Spleen (tissue), 11 donors: ENCODE measurements around the gene KRTCAP2. TPM values are rescaled to one million over a fixed set of nuclear protein-coding genes. Genes with fewer than 3 reads are reported as not detected.

Source experiments
- DNase-seq: peaks from one replicate; pipeline ENCODE4 v3.0.0-alpha.2; 2020
- H3K27ac ChIP-seq, 8 donors: fragments of 200-600 bp; sonication (generic) in 7 of 8; 1 replicate in 4 of 8; 2 replicates in 4 of 8; pipeline versions ENCODE4 v1.5.0 to v1.8.0; 2016 to 2021; ENCODE audit warnings: inconsistent platforms in 4 of 8, mild to moderate bottlenecking in 4 of 8, moderate library complexity in 1 of 8
- H3K27me3 ChIP-seq, 7 donors: fragments of 200-600 bp; sonication (generic) in 6 of 7; replicated peaks in 1 of 7; 1 replicate in 4 of 7; 2 replicates in 3 of 7; pipeline versions ENCODE4 v1.5.0 to v1.8.0; 2016 to 2021; ENCODE audit warnings: inconsistent platforms in 3 of 7, mild to moderate bottlenecking in 1 of 7
- H3K36me3 ChIP-seq, 6 donors: fragments of 200-600 bp; sonication (generic) in 5 of 6; 1 replicate in 4 of 6; 2 replicates in 2 of 6; pipeline versions ENCODE4 v1.5.0 to v1.8.0; 2016 to 2021; ENCODE audit warnings: inconsistent platforms in 2 of 6
- H3K4me1 ChIP-seq, 6 donors: fragments of 200-600 bp; sonication (generic) in 5 of 6; 1 replicate in 3 of 6; 2 replicates in 3 of 6; pipeline versions ENCODE4 v1.5.0 to v1.8.0; 2016 to 2021; ENCODE audit warnings: inconsistent platforms in 3 of 6
- H3K4me3 ChIP-seq, 8 donors: fragments of 200-600 bp; sonication (generic) in 7 of 8; 1 replicate in 4 of 8; 2 replicates in 4 of 8; pipeline versions ENCODE4 v1.5.0 to v1.8.0; 2016 to 2021; ENCODE audit warnings: inconsistent platforms in 4 of 8, mild to moderate bottlenecking in 4 of 8, moderate library complexity in 2 of 8
- H3K9me3 ChIP-seq, 8 donors: fragments of 200-600 bp; sonication (generic) in 7 of 8; 1 replicate in 4 of 8; 2 replicates in 4 of 8; pipeline versions ENCODE4 v1.5.0 to v1.8.0; 2016 to 2021; ENCODE audit warnings: inconsistent platforms in 4 of 8
- CTCF ChIP-seq, 11 experiments: fragments of 200-600 bp in 7 of 11; fragments of 450-650 bp in 4 of 11; sonication (generic) in 4 of 11; IDR thresholded peaks in 8 of 11; conservative IDR thresholded peaks in 3 of 11; 1 replicate in 7 of 11; 2 replicates in 4 of 11; pipeline versions ENCODE4 v1.4.0 to v1.8.0; 2016 to 2021; ENCODE audit warnings: antibody characterized with exemption in 11 of 11, inconsistent platforms in 4 of 11, mild to moderate bottlenecking in 1 of 11
- POLR2A ChIP-seq, 3 donors: fragments of 450-650 bp; IDR thresholded peaks; one replicate each; pipeline ENCODE4 v1.5.1; 2017; ENCODE audit warnings: antibody characterized with exemption in 3 of 3, mild to moderate bottlenecking in 1 of 3
- POLR2AphosphoS5 ChIP-seq, 3 donors: sonication (generic); formaldehyde crosslinking; IDR thresholded peaks; one replicate each; pipeline ENCODE4 v1.5.1; 2017; ENCODE audit warnings: antibody characterized with exemption in 3 of 3
- WGBS, 5 donors: extraction: QIAGEN DNeasy Blood & Tissue Kit in 3 of 5; methylation state at CpG; one replicate each; pipeline versions ENCODE4 v1.1.5 to v1.1.7; 2013 to 2018; 5-methylcytosine and 5-hydroxymethylcytosine counted together
- intact Hi-C: fragments of 100-400 bp; cut with DNase I; formaldehyde crosslinking; loops from one replicate; pipeline ENCODE4 v1.15.0; 2023; ENCODE audit warnings: low total_unique reads
- polyA plus RNA-seq, 3 donors: library from polyadenylated mRNA; stranded (reverse); fragments of 200-250 nt; gene quantifications; one replicate each; pipeline ENCODE4 v1.2.1, GENCODE V29; 2013
- total RNA-seq, 7 donors: library from RNA; depleted of rRNA in 3 of 7; stranded (reverse); fragments of >200 nt in 3 of 7; fragmentation: NEBNext Ultra II Directional in 4 of 7; extraction: Animal tissue kit (Norgen Biotek cat#: 25700) in 4 of 7; gene quantifications; one replicate each; pipeline versions ENCODE4 v1.1.0 to v1.2.1, GENCODE V29; 2016 to 2021
- donor health status: healthy with polysubstance abuse.
- donor health status: DM: no; HTN: no; CAD: no; lungs with moderate emphysema.
- donor health status: DM: no; HTN: no; CAD: no.
- donor health status: Bipolar disorder and iron deficiency.
- donor health status: healthy.
- donor health status: DM: no; HTN: no; CAD: no.
- donor health status: DM: yes; HTN: yes; CAD: no.

The KRTCAP2 gene
- total and polyA plus RNA-seq, 10 donors = 113 to 203 (median 146) TPM

- Histone ChIP-seq H3K27me3 (peaks cover 0 to 6% (median 0%) of the 10 kb centered on the region in 7 donors), H3K4me1 (peaks cover 0 to 9% (median 5%) of the 10 kb centered on the region in 6 donors), H3K36me3 (no peaks in the 10 kb centered on the region), H3K9me3 (no peaks in the 10 kb centered on the region), H3K27ac (no peak overlapping the region), H3K4me3 (no peak overlapping the region)
- WGBS, 5 donors = 81 to 98% (median 91%) methylated on average over 3 of the region's 3 CpGs
- intact Hi-C loops = no loop called here
- no peak for DNase-seq
- no peak for TF ChIP-seq POLR2AphosphoS5 (IDR thresholded peaks at IDR 0.05)
- no peak for TF ChIP-seq POLR2A (IDR thresholded peaks at IDR 0.05)
- TF ChIP-seq CTCF (IDR thresholded peaks at IDR 0.05 in 8 of 11, conservative IDR thresholded peaks at IDR 0.05 in 3 of 11) = no peak
Observed at GRCh38 chr1:155145491-155145890, 27.6 kb downstream of the KRTCAP2 start.

- Histone ChIP-seq H3K36me3 (peaks cover 0 to 20% (median 0%) of the 10 kb centered on the region in 6 donors), H3K27me3 (peaks cover 0 to 6% (median 0%) of the 10 kb centered on the region in 7 donors), H3K27ac (no peak overlapping the region), H3K4me1 (peaks cover 23 to 41% (median 33%) of the 10 kb centered on the region in 6 donors), H3K9me3 (no peaks in the 10 kb centered on the region), H3K4me3 (no peak overlapping the region)
- intact Hi-C loops = no loop called here
- WGBS, 5 donors = 85 to 92% (median 89%) methylated on average over 7 of the region's 7 CpGs
- TF ChIP-seq CTCF (IDR thresholded peaks at IDR 0.05 in 8 of 11, conservative IDR thresholded peaks at IDR 0.05 in 3 of 11) (no peak), POLR2A (IDR thresholded peaks at IDR 0.05) (no peak), POLR2AphosphoS5 (IDR thresholded peaks at IDR 0.05) (no peak)
- DNase-seq = peak; percentile 2
Observed at GRCh38 chr1:155141749-155142148, 31.4 kb downstream of the KRTCAP2 start.

GRCh38 chr1:155140630-155140953 lies 32.5 kb downstream of the KRTCAP2 start:
- peaks cover 0 to 20% (median 0%) of the 10 kb centered on the region in 6 donors for H3K36me3 ChIP-seq

More at GRCh38 chr1:155140630-155140953, 32.5 kb downstream of the KRTCAP2 start:
- no peak for TF ChIP-seq CTCF (IDR thresholded peaks at IDR 0.05 in 8 of 11, conservative IDR thresholded peaks at IDR 0.05 in 3 of 11)
- TF ChIP-seq POLR2A (IDR thresholded peaks at IDR 0.05) = no peak
- no peak for TF ChIP-seq POLR2AphosphoS5 (IDR thresholded peaks at IDR 0.05)
- peak overlapping the region; percentile 55 to 92 (median 76) for H3K4me3 ChIP-seq
- WGBS, 5 donors = 5 to 11% (median 6%) methylated on average over 11 of the region's 11 CpGs
- intact Hi-C loops = no loop called here
- H3K4me1 ChIP-seq = peaks cover 25 to 44% (median 36%) of the 10 kb centered on the region in 6 donors
- H3K27me3 ChIP-seq = no peaks in the 10 kb centered on the region
- peak overlapping the region; percentile 76 to 98 (median 94) for H3K27ac ChIP-seq
- no peaks in the 10 kb centered on the region for H3K9me3 ChIP-seq
- DNase-seq = no peak
